Endometrial microvascular endothelial cells (primary cell): ENCODE data around the gene ADPRS. TPM values are rescaled to one million over a fixed set of nuclear protein-coding genes. Genes with fewer than 3 reads are reported as not detected.

Experiments used
- in situ Hi-C: cut with HindIII; loops from 2 replicates; pipeline ENCODE4 v1.10.0; 2017; ENCODE audit warnings: low sequenced_read_pairs, low pct_unique_long_range_greater_than_20kb; ENCODE audit errors: inconsistent ontology term
- total RNA-seq: library from RNA; depleted of rRNA; stranded (reverse); fragments of >200 nt; gene quantifications from one replicate; pipeline ENCODE4 v1.2.3, GENCODE V29; 2015; ENCODE audit errors: inconsistent ontology term

The ADPRS gene
- total RNA-seq, 1 donor from 2014 or later = 59.1 TPM

GRCh38 chr1:36085686-36086526, 2.8 kb upstream of the ADPRS start:
- in situ Hi-C loops = no loop called here

DNA sequence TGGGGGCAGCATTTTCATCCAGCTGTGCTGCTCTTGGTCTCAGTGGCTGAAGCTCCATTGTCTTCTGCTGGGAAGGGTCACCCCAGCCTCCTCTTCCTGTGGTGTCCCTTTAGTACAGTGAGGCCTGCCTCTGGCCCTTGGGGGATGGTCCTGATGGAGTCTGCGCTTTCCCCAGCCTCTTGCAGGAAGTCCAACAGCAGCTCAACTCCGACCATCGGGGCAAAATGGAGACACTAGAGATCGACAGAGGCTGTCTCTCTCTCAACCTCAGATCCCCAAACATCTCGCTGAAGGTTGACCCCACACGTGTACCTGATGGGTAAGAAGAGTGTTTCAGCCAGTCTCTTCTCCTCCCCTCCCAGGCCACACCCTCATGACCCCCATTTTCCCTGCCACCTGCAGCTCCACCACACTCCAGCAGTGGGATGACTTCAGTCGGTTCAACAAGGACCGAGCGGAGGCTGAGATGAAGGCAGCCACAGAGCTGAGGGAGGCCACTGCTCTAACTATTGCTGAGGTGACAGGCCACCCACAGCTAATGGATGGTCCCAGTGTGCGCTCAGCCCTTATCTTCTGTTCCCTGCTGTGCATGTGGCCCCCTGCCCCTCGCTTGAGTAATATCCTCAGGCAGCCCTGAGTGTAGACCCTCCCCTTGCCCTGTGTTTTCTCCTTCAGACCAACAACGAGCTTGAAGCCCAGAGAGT, 2.0 kb upstream of the ADPRS start:
- in situ Hi-C loops = no loop called here

DNA sequence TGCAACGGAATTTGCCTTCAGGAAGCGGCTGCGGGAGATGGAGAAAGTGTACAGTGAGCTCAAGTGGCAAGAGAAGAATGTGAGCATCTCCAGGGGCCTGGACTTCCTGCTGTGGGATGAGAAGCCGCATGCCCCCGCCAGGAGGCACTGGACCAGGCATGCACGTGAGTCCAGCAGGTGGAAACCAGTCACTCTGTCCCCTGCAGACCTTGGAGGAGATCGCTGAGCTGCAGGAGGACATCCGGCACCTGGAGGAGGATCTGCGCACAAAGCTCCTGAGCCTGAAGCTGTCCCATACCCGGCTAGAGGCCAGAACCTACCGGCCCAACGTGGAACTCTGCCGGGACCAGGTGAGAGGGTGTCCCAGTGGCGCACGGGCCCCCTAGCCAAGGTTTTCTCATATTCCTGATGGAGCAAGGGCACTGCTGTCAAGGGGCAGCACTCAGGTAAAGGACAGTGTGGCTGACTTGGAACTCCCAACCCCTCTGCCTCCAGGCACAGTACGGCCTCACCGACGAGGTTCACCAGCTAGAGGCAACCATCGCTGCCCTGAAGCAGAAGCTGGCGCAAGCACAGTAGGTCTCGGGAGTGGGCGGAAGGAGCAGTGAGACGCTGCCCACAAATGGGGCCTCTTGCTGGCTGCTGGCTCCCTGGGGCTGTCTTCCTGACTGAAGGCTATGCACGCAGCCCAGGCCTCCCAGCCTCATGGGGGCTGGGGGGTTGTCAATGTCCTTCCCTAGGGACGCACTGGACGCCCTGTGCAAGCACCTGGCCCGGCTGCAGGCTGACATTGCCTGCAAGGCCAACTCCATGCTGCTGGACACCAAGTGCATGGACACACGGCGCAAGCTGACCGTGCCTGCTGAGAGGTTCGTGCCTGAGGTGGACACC, 1.2 kb upstream of the ADPRS start:
- in situ Hi-C loops = no loop called here

- in situ Hi-C loops = no loop called here
Measured at GRCh38 chr1:36088265-36088576, 471 bp upstream of the ADPRS start.

DNA sequence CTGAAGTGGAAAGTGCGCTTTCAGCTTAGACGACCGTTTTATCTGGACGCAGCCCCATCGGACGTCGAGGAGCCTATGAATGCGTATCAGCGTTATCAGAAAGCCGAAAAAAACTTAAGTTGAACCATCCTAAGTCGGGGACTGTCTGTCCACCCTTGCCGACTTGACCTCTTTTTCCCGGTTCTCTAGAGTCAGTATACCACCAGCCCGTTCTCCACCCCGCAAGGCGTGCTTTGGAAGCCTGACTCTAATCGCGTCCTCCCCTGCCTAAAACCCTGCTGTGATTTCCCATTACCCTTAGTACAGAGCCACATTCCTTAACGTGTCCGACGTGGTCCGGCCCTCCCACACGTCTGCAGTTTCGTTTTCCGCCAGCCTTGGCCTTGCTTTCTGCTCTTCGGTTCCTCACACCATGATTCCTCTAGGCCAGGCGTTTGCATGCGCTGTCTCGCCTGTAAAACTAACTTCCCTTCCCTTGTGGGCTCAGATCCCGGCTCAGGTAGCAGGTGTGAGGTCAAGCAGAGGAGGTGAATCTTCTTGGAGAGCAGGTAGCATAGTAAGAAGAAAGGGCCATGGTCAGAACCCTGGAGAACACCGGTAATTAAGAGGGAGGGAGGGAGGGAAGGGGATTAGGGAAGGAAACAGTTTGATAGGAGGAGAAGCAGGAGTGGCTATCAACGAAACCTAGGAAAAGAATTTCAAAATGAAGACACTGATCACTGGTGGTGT, 865 bp downstream of the ADPRS start:
- in situ Hi-C loops = no loop called here

GRCh38 chr1:36091141-36091540, 2.4 kb downstream of the ADPRS start:
- in situ Hi-C loops = no loop called here

DNA sequence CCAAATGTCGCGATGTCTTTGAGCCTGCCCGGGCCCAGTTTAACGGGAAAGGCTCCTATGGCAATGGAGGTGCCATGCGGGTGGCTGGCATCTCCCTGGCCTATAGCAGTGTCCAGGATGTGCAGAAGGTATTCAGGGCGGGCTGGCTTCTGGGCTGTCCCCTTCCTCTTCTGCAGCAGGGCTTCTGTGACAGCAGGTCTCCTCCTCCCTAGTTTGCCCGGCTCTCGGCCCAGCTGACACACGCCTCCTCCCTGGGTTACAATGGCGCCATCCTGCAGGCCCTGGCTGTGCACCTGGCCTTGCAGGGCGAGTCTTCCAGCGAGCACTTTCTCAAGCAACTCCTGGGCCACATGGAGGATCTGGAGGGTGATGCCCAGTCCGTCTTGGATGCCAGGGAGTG, 3.0 kb downstream of the ADPRS start:
- in situ Hi-C loops = no loop called here

GRCh38 chr1:36092166-36092797, 3.6 kb downstream of the ADPRS start:
- in situ Hi-C loops = no loop called here

DNA sequence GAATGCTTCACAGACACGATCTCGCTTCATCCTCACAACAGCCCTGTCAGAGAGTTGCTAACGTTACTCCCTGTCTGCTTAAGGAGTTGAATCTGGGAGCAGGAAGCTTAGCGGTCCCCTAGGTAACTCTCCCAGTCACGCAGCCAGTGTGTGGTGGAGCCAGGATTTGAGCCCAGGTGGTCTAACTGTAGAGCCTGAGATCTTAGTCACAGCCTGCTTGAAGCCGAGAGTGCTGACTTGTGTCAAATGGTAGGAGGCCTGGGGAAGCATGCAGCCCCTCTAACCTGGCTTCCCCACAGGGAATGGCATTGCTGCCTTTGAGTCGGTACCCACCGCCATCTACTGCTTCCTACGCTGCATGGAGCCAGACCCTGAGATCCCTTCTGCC, 4.1 kb downstream of the ADPRS start:
- in situ Hi-C loops = no loop called here

- in situ Hi-C loops = no loop called here
Measured at GRCh38 chr1:36093226-36093625, 4.5 kb downstream of the ADPRS start.

DNA sequence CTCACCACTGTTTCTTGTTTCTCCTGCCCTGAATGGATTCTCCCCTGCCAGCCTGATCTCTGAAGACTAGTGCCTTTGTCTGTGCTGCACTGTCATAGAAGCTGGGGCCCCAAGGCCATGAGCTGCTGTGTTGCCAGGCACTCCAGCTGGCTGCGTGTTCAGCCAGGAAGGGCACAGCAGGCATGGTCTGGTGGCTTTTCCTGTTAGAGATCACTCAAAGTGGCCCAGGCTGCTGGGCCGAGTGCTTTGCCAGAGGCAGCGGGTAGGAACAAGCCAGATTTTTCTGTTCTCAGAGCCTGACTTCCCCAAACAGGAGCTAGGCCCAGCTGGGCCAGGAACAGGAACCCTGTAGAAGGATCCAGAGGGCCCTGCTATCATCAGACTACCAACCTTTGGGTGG, 5.2 kb downstream of the ADPRS start:
- in situ Hi-C loops = no loop called here

DNA sequence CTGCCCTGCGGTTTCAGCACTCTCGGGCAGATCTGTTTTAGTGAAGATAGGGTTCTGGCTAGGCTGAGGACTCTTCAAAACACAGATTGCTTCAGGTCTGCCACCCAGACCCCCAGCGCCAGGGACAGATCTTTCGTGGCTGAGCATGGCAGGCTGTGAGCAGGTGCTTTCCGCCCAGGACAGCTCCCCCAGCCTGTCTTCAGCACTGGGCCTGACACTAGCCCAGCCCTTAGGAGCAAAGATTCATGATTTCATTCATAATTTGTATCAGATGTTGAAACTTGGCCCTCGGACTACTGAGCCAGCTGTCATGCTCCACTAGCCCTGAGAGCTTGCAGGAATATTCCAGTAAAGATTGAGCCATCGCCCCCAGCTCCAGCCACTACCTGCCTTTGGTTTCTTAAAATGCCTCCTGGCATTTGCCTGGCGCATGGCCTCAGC, 5.9 kb downstream of the ADPRS start:
- in situ Hi-C loops = no loop called here

- in situ Hi-C loops = no loop called here
Measured at GRCh38 chr1:36095760-36096405, 7.2 kb downstream of the ADPRS start.

GRCh38 chr1:36096500-36097432, 8.1 kb downstream of the ADPRS start:
- in situ Hi-C loops = no loop called here

- in situ Hi-C loops = no loop called here
Measured at GRCh38 chr1:36097693-36098585, 9.2 kb downstream of the ADPRS start.
